Activated naive CD8-positive, alpha-beta T cell (primary cell): ENCODE results near the gene TMEM222.

Source experiments
- H3K27ac Mint-ChIP-seq: one replicate; pipeline ENCODE4 v1.8.0; 2021; ENCODE audit warnings: mixed read lengths
- H3K27me3 Mint-ChIP-seq: one replicate; pipeline ENCODE4 v1.8.0; 2021; ENCODE audit warnings: mixed read lengths
- H3K36me3 Mint-ChIP-seq: one replicate; pipeline ENCODE4 v1.8.0; 2021; ENCODE audit warnings: mixed read lengths
- H3K4me1 Mint-ChIP-seq: one replicate; pipeline ENCODE4 v1.8.0; 2021; ENCODE audit warnings: low read depth, mixed read lengths
- H3K4me3 Mint-ChIP-seq: one replicate; pipeline ENCODE4 v1.8.0; 2021; ENCODE audit warnings: mild to moderate bottlenecking, mixed read lengths
- H3K9me3 Mint-ChIP-seq: one replicate; pipeline ENCODE4 v1.8.0; 2021; ENCODE audit warnings: low read depth, mixed read lengths

The TMEM222 gene

DNA sequence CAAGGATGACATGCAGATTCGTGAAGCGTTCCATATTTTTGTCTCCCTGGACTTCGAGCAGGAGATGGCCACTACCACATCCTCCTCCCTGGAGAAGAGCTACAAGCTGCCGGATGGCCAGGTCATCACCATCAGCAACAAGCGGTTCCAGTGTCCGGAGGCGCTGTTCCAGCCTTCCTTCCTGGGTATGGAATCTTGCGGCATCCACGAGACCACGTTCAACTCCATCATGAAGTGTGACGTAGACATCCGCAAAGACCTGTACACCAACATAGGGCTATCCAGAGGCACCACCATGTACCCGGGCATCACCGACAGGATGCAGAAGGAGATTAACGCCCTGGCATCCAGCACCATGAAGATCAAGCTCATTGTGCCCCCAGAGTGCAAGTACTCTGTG is 3.3 kb downstream of the TMEM222 start:
- peaks cover 5% of the 10 kb centered on the region for H3K36me3 Mint-ChIP-seq
- no peak overlapping the region for H3K27ac Mint-ChIP-seq
- H3K9me3 Mint-ChIP-seq = no peaks in the 10 kb centered on the region
- no peaks in the 10 kb centered on the region for H3K27me3 Mint-ChIP-seq
- peaks cover 59% of the 10 kb centered on the region for H3K4me1 Mint-ChIP-seq
- H3K4me3 Mint-ChIP-seq = peak overlapping the region; percentile 38

- H3K4me1 Mint-ChIP-seq = peaks cover 65% of the 10 kb centered on the region
- H3K9me3 Mint-ChIP-seq = no peaks in the 10 kb centered on the region
- H3K27ac Mint-ChIP-seq = no peak overlapping the region
- H3K27me3 Mint-ChIP-seq = no peaks in the 10 kb centered on the region
- peaks cover 5% of the 10 kb centered on the region for H3K36me3 Mint-ChIP-seq
- H3K4me3 Mint-ChIP-seq = no peak overlapping the region
Observed at GRCh38 chr1:27327964-27328363, 6.0 kb downstream of the TMEM222 start.

DNA sequence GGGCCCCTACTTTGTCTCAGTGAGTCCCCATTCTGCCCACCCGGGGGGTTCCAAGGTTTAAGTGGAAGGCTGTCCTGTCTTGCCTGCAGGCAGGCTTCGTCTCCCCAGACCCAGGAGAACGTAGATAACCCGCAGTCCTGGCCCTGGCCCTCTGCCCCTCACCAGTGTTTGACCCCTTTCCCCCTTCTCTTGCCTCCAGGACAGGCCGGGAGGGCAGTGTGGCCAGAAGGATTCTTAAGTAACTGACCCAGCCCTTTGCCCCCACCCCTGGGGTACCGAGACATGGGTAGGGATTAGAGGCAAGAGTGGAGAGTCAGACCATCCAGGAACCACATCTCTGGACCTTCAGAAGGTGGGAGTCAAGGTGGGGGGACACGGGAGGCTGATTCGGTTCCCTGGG is 8.8 kb downstream of the TMEM222 start:
- Mint-ChIP-seq H3K4me3 (no peak overlapping the region), H3K9me3 (no peaks in the 10 kb centered on the region), H3K36me3 (peaks cover 2% of the 10 kb centered on the region), H3K27ac (no peak overlapping the region), H3K27me3 (no peaks in the 10 kb centered on the region), H3K4me1 (peaks cover 45% of the 10 kb centered on the region)

DNA sequence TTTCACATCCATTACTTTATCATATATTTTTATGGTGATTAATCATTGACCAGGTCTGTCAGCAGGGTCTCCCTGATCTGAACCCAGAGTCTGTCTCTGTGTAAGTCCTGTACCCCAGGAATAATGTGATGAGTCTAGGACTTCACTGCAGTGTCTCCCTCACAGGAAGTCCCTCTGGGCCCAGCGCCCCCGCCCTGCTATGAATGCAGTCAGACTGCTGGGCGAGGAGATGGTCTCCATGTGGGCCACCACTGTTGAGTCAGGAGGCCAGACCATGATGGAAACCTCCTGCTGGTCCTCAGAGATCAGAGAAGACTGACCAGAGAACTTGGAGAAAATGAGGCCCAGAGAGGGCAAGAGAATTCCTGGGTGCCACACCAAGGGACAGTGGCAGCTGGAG is 9.5 kb downstream of the TMEM222 start:
- Mint-ChIP-seq H3K9me3 (no peaks in the 10 kb centered on the region), H3K36me3 (no peaks in the 10 kb centered on the region), H3K4me3 (no peak overlapping the region), H3K27me3 (no peaks in the 10 kb centered on the region), H3K27ac (no peak overlapping the region), H3K4me1 (peaks cover 39% of the 10 kb centered on the region)

DNA sequence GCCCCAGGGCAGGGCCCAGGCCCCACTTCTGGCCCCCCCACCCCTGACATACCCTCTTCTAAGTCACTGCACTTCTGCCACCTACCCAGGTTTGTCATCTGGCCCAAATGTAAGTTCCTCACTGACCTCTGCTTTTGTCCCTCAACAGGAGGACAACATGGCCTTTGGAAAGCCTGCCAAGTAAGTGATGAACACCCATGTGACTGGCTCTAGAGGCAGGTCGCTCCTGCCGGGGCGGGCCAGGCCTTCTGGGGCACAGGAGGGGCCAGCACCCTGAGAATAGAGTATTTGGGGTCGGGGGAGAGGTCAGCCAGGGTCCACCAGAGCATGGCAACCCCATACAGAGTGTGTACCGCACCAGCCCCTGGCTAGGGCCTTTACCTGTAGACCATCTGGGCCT is 10.0 kb downstream of the TMEM222 start:
- Mint-ChIP-seq H3K27me3 (no peaks in the 10 kb centered on the region), H3K4me1 (peaks cover 35% of the 10 kb centered on the region), H3K9me3 (no peaks in the 10 kb centered on the region), H3K4me3 (no peak overlapping the region), H3K27ac (no peak overlapping the region), H3K36me3 (peaks cover 2% of the 10 kb centered on the region)

DNA sequence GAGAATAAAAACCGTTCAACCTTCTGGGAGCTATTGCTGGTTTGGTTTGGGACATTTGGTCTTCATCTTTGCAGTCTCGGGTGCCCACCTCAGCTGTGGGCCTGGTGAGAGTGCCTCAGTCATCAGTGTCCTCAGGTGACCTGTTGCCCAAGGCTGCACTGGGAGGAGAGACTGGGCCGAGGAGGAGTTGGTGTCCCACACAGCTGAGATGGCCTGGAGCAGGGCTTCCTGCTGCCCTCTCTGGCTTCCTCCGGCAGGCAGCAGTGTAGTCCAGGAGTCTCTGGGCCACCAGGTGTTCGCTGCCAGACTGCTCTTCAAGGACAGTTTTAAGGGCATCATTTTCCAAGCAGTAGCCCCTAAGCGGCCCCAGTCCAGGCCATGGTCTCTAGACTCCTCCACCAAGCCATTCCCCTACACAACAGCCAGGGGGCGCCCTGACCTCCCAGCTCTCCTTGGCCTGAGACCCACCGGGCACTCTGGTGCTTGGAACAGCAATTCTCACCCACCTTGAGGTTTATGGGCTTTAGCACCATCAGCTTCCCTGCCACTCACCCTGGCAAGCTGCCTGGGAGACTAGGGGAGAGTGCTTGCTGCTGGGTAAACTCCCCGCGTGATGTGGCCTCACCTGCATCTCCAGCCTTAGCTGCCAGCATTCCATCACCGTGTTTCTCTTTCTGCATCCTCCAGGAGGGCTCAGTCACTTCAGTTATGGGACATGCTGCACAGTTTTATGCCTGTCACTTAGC is 10.7 kb downstream of the TMEM222 start:
- H3K4me1 Mint-ChIP-seq = peaks cover 31% of the 10 kb centered on the region
- H3K27me3 Mint-ChIP-seq = no peaks in the 10 kb centered on the region
- no peaks in the 10 kb centered on the region for H3K9me3 Mint-ChIP-seq
- H3K4me3 Mint-ChIP-seq = no peak overlapping the region
- no peak overlapping the region for H3K27ac Mint-ChIP-seq
- peaks cover 2% of the 10 kb centered on the region for H3K36me3 Mint-ChIP-seq

DNA sequence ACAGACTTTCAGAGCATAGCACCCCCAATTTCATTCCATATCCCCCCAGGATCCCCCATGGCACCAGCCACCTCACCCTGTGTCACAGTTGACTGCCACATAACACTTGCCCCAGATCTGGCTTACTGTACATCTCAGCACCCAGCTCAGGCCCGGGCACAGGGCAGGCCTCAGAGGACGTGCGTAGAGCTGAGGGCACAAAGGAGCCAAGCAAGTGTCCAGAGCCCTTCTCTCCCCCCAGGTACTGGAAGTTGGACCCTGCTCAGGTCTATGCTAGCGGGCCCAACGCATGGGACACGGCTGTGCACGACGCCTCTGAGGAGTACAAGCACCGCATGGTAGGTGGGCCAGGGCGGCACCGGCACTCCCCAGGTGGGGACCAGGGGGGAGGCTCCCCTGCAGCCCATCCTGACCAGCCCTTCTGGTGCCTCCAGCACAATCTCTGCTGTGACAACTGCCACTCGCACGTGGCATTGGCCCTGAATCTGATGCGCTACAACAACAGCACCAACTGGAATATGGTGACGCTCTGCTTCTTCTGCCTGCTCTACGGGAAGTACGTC is 11.8 kb downstream of the TMEM222 start:
- Mint-ChIP-seq H3K9me3 (no peaks in the 10 kb centered on the region), H3K36me3 (peaks cover 2% of the 10 kb centered on the region), H3K27ac (no peak overlapping the region), H3K4me3 (no peak overlapping the region), H3K4me1 (peaks cover 23% of the 10 kb centered on the region), H3K27me3 (no peaks in the 10 kb centered on the region)

GRCh38 chr1:27335506-27336422 is 13.8 kb downstream of the TMEM222 start:
- Mint-ChIP-seq H3K36me3 (peaks cover 2% of the 10 kb centered on the region), H3K27me3 (no peaks in the 10 kb centered on the region), H3K4me3 (no peak overlapping the region), H3K27ac (no peak overlapping the region), H3K4me1 (peaks cover 33% of the 10 kb centered on the region), H3K9me3 (no peaks in the 10 kb centered on the region)

- Mint-ChIP-seq H3K36me3 (peaks cover 2% of the 10 kb centered on the region), H3K4me1 (peaks cover 38% of the 10 kb centered on the region), H3K27ac (no peak overlapping the region), H3K9me3 (no peaks in the 10 kb centered on the region), H3K27me3 (no peaks in the 10 kb centered on the region), H3K4me3 (no peak overlapping the region)
Observed at GRCh38 chr1:27336756-27337155, 14.8 kb downstream of the TMEM222 start.

DNA sequence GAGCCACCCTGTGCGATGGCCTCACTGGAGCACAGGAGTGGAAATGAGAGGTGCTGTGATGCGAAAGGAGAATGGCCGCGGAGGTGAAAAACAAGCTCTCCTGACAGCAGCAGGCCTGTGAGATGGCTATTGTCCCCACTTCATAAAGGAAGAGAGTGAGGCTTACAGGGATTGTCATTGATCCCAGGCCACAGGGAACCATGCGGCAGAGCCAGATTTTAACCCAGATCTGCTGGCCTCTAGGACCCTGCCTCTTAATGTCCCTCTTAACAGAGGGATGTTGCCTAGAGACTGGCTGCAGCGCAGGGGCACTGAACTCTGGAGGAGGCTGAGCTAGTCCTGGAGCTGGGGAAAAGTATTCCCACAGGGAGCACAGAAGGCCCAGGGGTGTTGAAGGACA is 16.8 kb downstream of the TMEM222 start:
- Mint-ChIP-seq H3K4me1 (peaks cover 43% of the 10 kb centered on the region), H3K9me3 (no peaks in the 10 kb centered on the region), H3K27me3 (no peaks in the 10 kb centered on the region), H3K36me3 (peaks cover 2% of the 10 kb centered on the region), H3K27ac (peak overlapping the region; percentile 24), H3K4me3 (no peak overlapping the region)

- H3K4me1 Mint-ChIP-seq = peaks cover 48% of the 10 kb centered on the region
- no peaks in the 10 kb centered on the region for H3K27me3 Mint-ChIP-seq
- no peaks in the 10 kb centered on the region for H3K9me3 Mint-ChIP-seq
- H3K4me3 Mint-ChIP-seq = no peak overlapping the region
- peak overlapping the region; percentile 24 for H3K27ac Mint-ChIP-seq
- peaks cover 2% of the 10 kb centered on the region for H3K36me3 Mint-ChIP-seq
Observed at GRCh38 chr1:27339213-27339612, 17.2 kb downstream of the TMEM222 start.

GRCh38 chr1:27341525-27342252 is 19.7 kb downstream of the TMEM222 start, which contains the start of gene SYTL1:
SYTL1 (plus strand) TSS chr1:27342022; CDS start chr1:27345335, 3,313 bp downstream.
- Mint-ChIP-seq H3K9me3 (no peaks in the 10 kb centered on the region), H3K27me3 (no peaks in the 10 kb centered on the region), H3K4me3 (peak within 1 kb of the TSS; percentile 91), H3K27ac (peak within 1 kb of the TSS; percentile 91), H3K36me3 (peaks cover under 1% of the 10 kb centered on the region), H3K4me1 (peaks cover 58% of the 10 kb centered on the region)

DNA sequence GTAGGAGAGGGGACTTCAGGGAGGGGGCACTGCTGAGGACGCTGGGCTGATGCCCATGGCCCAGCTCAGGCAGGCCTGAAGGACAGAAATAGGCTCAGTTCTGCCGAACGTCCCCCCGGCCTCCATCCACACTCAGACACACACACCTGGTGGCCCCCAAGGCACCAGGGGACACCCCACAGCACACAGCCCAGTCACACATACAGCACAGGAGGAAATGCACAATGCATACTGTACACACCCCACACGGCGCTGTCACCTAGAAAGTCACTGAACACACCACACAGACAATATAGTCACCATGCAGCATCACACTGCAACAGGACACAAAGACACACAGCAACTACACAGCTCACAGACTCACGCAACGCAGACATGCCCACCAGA is 20.4 kb downstream of the TMEM222 start:
- H3K36me3 Mint-ChIP-seq = no peaks in the 10 kb centered on the region
- peak overlapping the region; percentile 91 for H3K27ac Mint-ChIP-seq
- no peaks in the 10 kb centered on the region for H3K9me3 Mint-ChIP-seq
- H3K4me3 Mint-ChIP-seq = peak overlapping the region; percentile 91
- H3K27me3 Mint-ChIP-seq = no peaks in the 10 kb centered on the region
- peaks cover 62% of the 10 kb centered on the region for H3K4me1 Mint-ChIP-seq

- H3K27ac Mint-ChIP-seq = peak overlapping the region; percentile 91
- H3K9me3 Mint-ChIP-seq = no peaks in the 10 kb centered on the region
- no peaks in the 10 kb centered on the region for H3K27me3 Mint-ChIP-seq
- H3K36me3 Mint-ChIP-seq = no peaks in the 10 kb centered on the region
- peak overlapping the region; percentile 91 for H3K4me3 Mint-ChIP-seq
- peaks cover 65% of the 10 kb centered on the region for H3K4me1 Mint-ChIP-seq
Observed at GRCh38 chr1:27342778-27343638, 21.0 kb downstream of the TMEM222 start.
